ENCODE measurements around the gene TGM2.

Gene TGM2

GRCh38 chr20:38146628-38147027, 18.4 kb downstream of the TGM2 start:
- no peak for DNase-seq (ENCODE audit: extremely low read depth in 1 of 2, low read depth in 1 of 2)

GRCh38 chr20:38146156-38146555, 18.9 kb downstream of the TGM2 start:
- DNase-seq (ENCODE audit: extremely low read depth in 1 of 2, low read depth in 1 of 2): no peak

- no peak for DNase-seq (ENCODE audit: extremely low read depth in 1 of 2, low read depth in 1 of 2)
Observed at GRCh38 chr20:38145729-38146075, 19.4 kb downstream of the TGM2 start.

- DNase-seq (ENCODE audit: extremely low read depth in 1 of 2, low read depth in 1 of 2): no peak
Observed at GRCh38 chr20:38144974-38145728, 19.9 kb downstream of the TGM2 start.

GRCh38 chr20:38144598-38144973, 20.5 kb downstream of the TGM2 start:
- no peak for DNase-seq (ENCODE audit: extremely low read depth in 1 of 2, low read depth in 1 of 2)

- DNase-seq (ENCODE audit: extremely low read depth in 1 of 2, low read depth in 1 of 2): no peak
Observed at GRCh38 chr20:38143646-38144554, 21.2 kb downstream of the TGM2 start.

- DNase-seq (ENCODE audit: extremely low read depth in 1 of 2, low read depth in 1 of 2): no peak
Observed at GRCh38 chr20:38143238-38143645, 21.8 kb downstream of the TGM2 start.

- DNase-seq (ENCODE audit: extremely low read depth in 1 of 2, low read depth in 1 of 2): no peak
Observed at GRCh38 chr20:38141889-38142494, 23.1 kb downstream of the TGM2 start.

GRCh38 chr20:38141204-38141888, 23.7 kb downstream of the TGM2 start:
- no peak for DNase-seq (ENCODE audit: extremely low read depth in 1 of 2, low read depth in 1 of 2)

GRCh38 chr20:38139977-38140753, 24.9 kb downstream of the TGM2 start:
- DNase-seq (ENCODE audit: extremely low read depth in 1 of 2, low read depth in 1 of 2): no peak

GRCh38 chr20:38139156-38139912, 25.7 kb downstream of the TGM2 start:
- DNase-seq (ENCODE audit: extremely low read depth in 1 of 2, low read depth in 1 of 2): no peak

- no peak for DNase-seq (ENCODE audit: extremely low read depth in 1 of 2, low read depth in 1 of 2)
Observed at GRCh38 chr20:38138086-38138778, 26.8 kb downstream of the TGM2 start.

- DNase-seq (ENCODE audit: extremely low read depth in 1 of 2, low read depth in 1 of 2): no peak
Observed at GRCh38 chr20:38137441-38138037, 27.5 kb downstream of the TGM2 start.

- no peak for DNase-seq (ENCODE audit: extremely low read depth in 1 of 2, low read depth in 1 of 2)
Observed at GRCh38 chr20:38136421-38137245, 28.4 kb downstream of the TGM2 start.

- no peak for DNase-seq (ENCODE audit: extremely low read depth in 1 of 2, low read depth in 1 of 2)
Observed at GRCh38 chr20:38135651-38136420, 29.2 kb downstream of the TGM2 start.

GRCh38 chr20:38135271-38135650, 29.8 kb downstream of the TGM2 start:
- no peak for DNase-seq (ENCODE audit: extremely low read depth in 1 of 2, low read depth in 1 of 2)
